ENCODE results near the gene PAK4.

PAK4 gene

DNA sequence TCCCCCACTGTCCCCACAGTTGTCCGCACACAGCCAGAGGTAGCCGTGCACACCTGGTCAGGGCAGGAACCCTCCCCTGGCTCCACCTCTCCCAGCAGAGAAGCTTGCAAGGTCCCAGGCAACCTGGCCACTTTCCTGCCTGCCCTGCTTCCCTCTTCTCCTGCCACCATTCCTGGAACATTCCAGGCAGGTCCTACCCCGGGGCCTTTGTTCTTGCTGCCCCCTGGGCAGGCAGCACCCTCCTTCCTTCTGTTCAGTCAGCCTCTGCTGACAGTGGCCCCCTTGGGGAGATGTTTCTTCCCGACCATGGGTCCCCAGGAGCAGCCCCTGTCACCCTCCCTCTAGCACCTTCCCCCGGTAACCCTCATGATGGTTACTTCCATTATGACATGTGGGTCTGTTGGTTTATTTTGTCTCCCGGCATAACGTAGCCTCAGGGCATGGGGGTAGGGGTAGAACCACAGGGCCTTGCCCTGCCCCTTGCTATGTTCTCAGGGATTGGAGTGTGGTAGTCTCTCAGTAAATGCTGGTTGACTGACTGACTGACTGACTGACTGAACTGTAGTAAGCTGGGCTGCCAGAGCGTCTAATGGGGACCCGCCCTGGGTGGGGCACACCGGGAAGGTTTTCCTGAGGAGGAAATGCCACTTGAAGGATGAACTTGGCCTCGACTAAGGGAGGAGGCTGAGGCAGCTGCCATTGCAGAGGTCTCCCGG is 10.8 kb downstream of the PAK4 start:
- no peak overlapping the region for H3K4me3 ChIP-seq (ENCODE audit: low read depth, low read length)
- no peak for DNase-seq (ENCODE audit: low read depth)
- TF ChIP-seq, protein P1, sequence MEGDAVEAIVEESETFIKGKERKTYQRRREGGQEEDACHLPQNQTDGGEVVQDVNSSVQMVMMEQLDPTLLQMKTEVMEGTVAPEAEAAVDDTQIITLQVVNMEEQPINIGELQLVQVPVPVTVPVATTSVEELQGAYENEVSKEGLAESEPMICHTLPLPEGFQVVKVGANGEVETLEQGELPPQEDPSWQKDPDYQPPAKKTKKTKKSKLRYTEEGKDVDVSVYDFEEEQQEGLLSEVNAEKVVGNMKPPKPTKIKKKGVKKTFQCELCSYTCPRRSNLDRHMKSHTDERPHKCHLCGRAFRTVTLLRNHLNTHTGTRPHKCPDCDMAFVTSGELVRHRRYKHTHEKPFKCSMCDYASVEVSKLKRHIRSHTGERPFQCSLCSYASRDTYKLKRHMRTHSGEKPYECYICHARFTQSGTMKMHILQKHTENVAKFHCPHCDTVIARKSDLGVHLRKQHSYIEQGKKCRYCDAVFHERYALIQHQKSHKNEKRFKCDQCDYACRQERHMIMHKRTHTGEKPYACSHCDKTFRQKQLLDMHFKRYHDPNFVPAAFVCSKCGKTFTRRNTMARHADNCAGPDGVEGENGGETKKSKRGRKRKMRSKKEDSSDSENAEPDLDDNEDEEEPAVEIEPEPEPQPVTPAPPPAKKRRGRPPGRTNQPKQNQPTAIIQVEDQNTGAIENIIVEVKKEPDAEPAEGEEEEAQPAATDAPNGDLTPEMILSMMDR (IDR thresholded peaks at IDR 0.05; ENCODE audit: low read depth, low read length, missing control alignments): no peak
- in situ Hi-C loops (cut with HindIII; ENCODE audit: low sequenced_read_pairs): no loop called here

DNA sequence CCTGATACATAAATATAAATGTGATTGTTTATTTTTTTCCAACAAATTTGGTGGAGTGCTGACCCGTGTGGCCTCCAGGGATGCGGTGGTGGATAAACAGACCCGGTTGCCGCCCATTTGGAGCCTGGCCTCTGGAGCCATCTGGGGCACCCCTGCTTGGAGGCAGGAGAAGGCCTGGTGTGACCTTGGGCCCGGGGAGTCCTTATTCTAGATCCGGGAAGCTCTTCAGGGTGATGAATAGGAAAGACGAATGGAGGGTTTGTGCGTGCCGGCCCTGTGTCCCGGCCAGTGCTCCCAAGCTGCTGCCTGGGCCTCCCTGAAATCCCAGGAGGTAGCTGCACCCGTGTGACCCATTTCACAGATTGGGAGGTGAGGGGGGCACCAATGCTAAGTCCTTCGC is 11.5 kb downstream of the PAK4 start:
- no peak overlapping the region for H3K4me3 ChIP-seq (ENCODE audit: low read depth, low read length)
- DNase-seq (ENCODE audit: low read depth): no peak
- in situ Hi-C loops (cut with HindIII; ENCODE audit: low sequenced_read_pairs): no loop called here
- TF ChIP-seq, protein P1 (IDR thresholded peaks at IDR 0.05; ENCODE audit: low read depth, low read length, missing control alignments): no peak

DNA sequence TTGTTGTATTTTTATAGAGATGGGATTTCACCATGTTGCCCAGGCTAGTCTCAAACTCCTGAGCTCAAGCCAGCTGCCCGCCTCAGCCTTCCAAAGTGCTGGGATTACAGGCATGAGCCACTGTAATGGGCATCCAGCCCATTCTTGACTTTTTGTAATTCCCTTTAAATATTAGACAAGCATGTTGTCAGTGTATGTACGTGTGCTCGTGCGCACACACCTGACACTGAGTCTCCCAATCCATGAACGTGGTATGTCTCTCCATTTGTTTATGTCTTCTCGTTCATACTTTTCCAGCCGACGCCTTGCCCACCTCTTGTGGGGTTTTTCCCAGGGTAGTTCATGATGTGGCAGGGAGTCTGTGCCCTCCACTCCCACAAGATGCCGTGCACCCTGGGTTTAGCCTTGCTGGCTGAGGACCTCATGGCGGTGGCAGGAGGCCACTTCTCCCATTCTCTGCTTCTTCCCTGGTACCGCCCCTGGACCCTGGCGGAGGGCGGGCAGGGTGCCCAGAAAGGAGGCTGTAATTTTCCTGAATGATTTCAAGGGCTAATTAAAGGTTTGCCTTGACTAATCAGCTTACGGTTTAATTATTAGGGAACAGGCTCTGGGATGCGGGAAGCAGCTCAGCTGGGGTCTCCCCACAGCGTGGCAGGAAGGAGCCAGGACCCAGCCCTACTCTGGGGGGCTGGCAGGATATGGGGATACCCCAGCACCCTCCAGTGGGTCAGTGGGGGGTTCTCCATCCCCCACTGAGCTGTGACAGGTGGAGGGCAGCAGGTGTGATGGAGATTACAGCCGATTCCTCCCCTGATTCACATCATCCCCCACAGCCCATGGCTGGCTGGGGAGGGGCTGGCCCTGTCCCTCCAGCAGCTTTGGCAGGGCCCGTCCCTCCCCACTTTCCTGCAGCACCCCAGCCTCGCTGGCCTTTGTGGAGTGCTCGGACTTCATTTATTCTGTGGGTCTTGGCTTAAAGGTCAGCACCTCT is 12.9 kb downstream of the PAK4 start:
- in situ Hi-C loops (cut with HindIII; ENCODE audit: low sequenced_read_pairs): no loop called here

DNA sequence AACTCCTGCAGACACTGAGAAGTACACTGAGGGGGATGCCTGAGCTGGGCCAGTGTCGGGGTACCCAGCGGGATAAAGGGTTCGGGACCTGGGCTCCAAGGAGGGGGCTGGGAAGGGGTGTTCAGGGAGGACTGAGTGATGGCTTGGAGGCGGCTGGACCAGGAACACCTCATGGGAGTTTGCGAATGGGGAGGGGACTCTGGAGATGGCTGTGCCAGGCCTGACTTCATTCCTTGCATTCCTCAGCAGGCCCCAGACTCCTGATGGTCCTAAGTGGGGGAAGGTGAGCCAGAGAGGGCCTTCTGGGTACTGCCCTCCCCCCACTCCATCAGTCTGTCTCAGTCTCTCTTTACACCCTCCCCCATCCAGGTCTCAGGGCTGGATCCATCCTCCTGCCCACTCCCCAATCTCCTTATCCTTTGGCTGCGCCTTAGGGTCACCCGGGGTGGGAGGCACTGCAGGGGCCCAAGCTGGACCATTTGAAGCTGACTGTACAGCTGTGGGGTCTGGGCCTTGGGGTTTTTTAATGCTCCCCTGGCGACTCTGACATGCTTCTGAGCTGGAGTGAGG is 13.8 kb downstream of the PAK4 start:
- in situ Hi-C loops (cut with HindIII; ENCODE audit: low sequenced_read_pairs): no loop called here
- TF ChIP-seq, protein P1 (IDR thresholded peaks at IDR 0.05; ENCODE audit: low read depth, low read length, missing control alignments): no peak
- H3K4me3 ChIP-seq (ENCODE audit: low read depth, low read length): no peak overlapping the region
- no peak for DNase-seq (ENCODE audit: low read depth)

More for the DNA sequence above, 12.9 kb downstream of the PAK4 start:
- TF ChIP-seq, protein P1 (IDR thresholded peaks at IDR 0.05; ENCODE audit: low read depth, low read length, missing control alignments): no peak
- no peak for DNase-seq (ENCODE audit: low read depth)
- no peak overlapping the region for H3K4me3 ChIP-seq (ENCODE audit: low read depth, low read length)

DNA sequence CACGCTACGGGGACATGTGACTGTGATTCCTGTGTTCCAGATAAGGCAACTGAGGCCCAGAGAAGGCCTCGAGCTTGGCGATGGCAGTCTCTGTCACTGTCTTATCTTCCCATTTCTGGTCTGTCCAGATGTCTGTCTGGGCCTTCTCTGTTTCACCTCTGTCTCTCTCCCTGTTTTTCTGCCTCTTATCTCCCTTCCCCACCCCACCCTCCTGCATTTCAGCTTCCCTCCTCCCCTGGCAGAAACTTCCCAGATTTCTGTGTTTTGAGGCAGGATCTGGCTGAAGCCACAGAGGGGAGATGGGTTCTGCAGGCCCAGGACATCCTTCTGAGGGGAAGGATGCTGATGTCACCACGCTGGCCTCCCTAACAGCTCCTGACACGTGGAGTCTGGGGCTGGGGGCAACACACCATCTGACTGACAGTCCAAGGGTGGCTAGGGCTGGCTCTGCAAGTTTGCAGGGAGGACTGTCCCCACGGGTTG is 14.4 kb downstream of the PAK4 start:
- in situ Hi-C loops (cut with HindIII; ENCODE audit: low sequenced_read_pairs): no loop called here
- no peak overlapping the region for H3K4me3 ChIP-seq (ENCODE audit: low read depth, low read length)
- TF ChIP-seq, protein P1 (IDR thresholded peaks at IDR 0.05; ENCODE audit: low read depth, low read length, missing control alignments): no peak

DNA sequence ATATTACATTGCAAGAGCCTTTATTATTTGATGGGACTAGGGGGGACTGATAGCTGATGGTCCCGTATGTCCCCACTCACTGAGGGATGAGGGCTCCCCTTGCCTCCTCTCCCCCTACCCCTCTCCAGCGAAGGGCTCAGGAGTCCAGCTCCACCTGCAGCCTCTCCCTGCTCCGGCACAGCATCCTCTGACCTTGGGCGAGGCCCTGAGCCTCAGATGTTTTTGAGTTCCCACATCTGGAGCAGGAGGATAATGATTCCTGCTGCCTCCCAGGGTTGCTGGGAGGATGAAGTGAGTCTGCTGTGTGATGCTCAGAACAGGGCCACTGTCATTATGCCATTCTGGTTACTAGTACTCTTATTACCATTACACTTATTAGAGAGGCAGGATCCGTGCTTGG is 15.0 kb downstream of the PAK4 start:
- in situ Hi-C loops (cut with HindIII; ENCODE audit: low sequenced_read_pairs): no loop called here
- TF ChIP-seq, protein P1 (IDR thresholded peaks at IDR 0.05; ENCODE audit: low read depth, low read length, missing control alignments): no peak
- no peak overlapping the region for H3K4me3 ChIP-seq (ENCODE audit: low read depth, low read length)
- DNase-seq (ENCODE audit: low read depth): no peak

More for the DNA sequence above, 14.4 kb downstream of the PAK4 start:
- no peak for DNase-seq (ENCODE audit: low read depth)

All from astrocyte of the cerebellum (primary cell).